ENCODE measurements around the gene MPEG1. TPM values are rescaled to one million over a fixed set of nuclear protein-coding genes. Genes with fewer than 3 reads are reported as not detected.

Gene MPEG1
- total RNA-seq, 1 donor from 2014 or later, result not detected

- Histone ChIP-seq H3K4me3 (ENCODE audit: low read depth, low read length) (no peak overlapping the region), H3K27me3 (ENCODE audit: control insufficient read depth, insufficient read depth, low read length) (no peaks in the 10 kb centered on the region), H3K36me3 (ENCODE audit: control insufficient read depth, insufficient read depth, low read length) (no peaks in the 10 kb centered on the region)
- DNase-seq (ENCODE audit: low read depth), result no peak
- FAIRE-seq, result no peak
- no peak for TF ChIP-seq CTCF (IDR thresholded peaks at IDR 0.05; ENCODE audit: insufficient read depth, low read length, severe bottlenecking)
Measured at GRCh38 chr11:59240322-59240721, 27.6 kb upstream of the MPEG1 start.

- TF ChIP-seq CTCF (IDR thresholded peaks at IDR 0.05; ENCODE audit: insufficient read depth, low read length, severe bottlenecking), result no peak
- no peak overlapping the region for H3K4me3 ChIP-seq (ENCODE audit: low read depth, low read length)
- FAIRE-seq (no peak), DNase-seq (ENCODE audit: low read depth) (no peak)
- no peaks in the 10 kb centered on the region for H3K36me3 ChIP-seq (ENCODE audit: control insufficient read depth, insufficient read depth, low read length)
- H3K27me3 ChIP-seq (ENCODE audit: control insufficient read depth, insufficient read depth, low read length), result no peaks in the 10 kb centered on the region
Measured at GRCh38 chr11:59226396-59226795, 13.7 kb upstream of the MPEG1 start.

- Histone ChIP-seq H3K36me3 (ENCODE audit: control insufficient read depth, insufficient read depth, low read length) (no peaks in the 10 kb centered on the region), H3K4me3 (ENCODE audit: low read depth, low read length) (no peak overlapping the region), H3K27me3 (ENCODE audit: control insufficient read depth, insufficient read depth, low read length) (no peaks in the 10 kb centered on the region)
- no peak for TF ChIP-seq CTCF (IDR thresholded peaks at IDR 0.05; ENCODE audit: insufficient read depth, low read length, severe bottlenecking)
- FAIRE-seq (no peak), DNase-seq (ENCODE audit: low read depth) (no peak)
Measured at GRCh38 chr11:59225017-59225416, 12.3 kb upstream of the MPEG1 start.

GRCh38 chr11:59224351-59224928, 11.7 kb upstream of the MPEG1 start:
- H3K4me3 ChIP-seq (ENCODE audit: low read depth, low read length), result no peak overlapping the region
- H3K27me3 ChIP-seq (ENCODE audit: control insufficient read depth, insufficient read depth, low read length), result no peaks in the 10 kb centered on the region
- FAIRE-seq (no peak), DNase-seq (ENCODE audit: low read depth) (peak; percentile 39)
- TF ChIP-seq CTCF (IDR thresholded peaks at IDR 0.05; ENCODE audit: insufficient read depth, low read length, severe bottlenecking), result no peak
- no peaks in the 10 kb centered on the region for H3K36me3 ChIP-seq (ENCODE audit: control insufficient read depth, insufficient read depth, low read length)

GRCh38 chr11:59223611-59224010, 10.9 kb upstream of the MPEG1 start:
- Histone ChIP-seq H3K36me3 (ENCODE audit: control insufficient read depth, insufficient read depth, low read length) (no peaks in the 10 kb centered on the region), H3K27me3 (ENCODE audit: control insufficient read depth, insufficient read depth, low read length) (no peaks in the 10 kb centered on the region), H3K4me3 (ENCODE audit: low read depth, low read length) (no peak overlapping the region)
- FAIRE-seq (no peak), DNase-seq (ENCODE audit: low read depth) (no peak)
- no peak for TF ChIP-seq CTCF (IDR thresholded peaks at IDR 0.05; ENCODE audit: insufficient read depth, low read length, severe bottlenecking)

- H3K27me3 ChIP-seq (ENCODE audit: control insufficient read depth, insufficient read depth, low read length), result no peaks in the 10 kb centered on the region
- H3K4me3 ChIP-seq (ENCODE audit: low read depth, low read length), result no peak overlapping the region
- no peak for TF ChIP-seq CTCF (IDR thresholded peaks at IDR 0.05; ENCODE audit: insufficient read depth, low read length, severe bottlenecking)
- H3K36me3 ChIP-seq (ENCODE audit: control insufficient read depth, insufficient read depth, low read length), result no peaks in the 10 kb centered on the region
- DNase-seq (ENCODE audit: low read depth), result no peak
- FAIRE-seq, result no peak
Measured at GRCh38 chr11:59223177-59223576, 10.4 kb upstream of the MPEG1 start.

Measured in bronchial epithelial cell (primary cell).